Muscle of back (tissue), 10 donors: ENCODE data around the gene DNTTIP2. TPM values are rescaled to one million over a fixed set of nuclear protein-coding genes. Genes with fewer than 3 reads are reported as not detected.

Experiments
- polyA plus RNA-seq, 10 donors: library from polyadenylated mRNA; unstranded; fragments of 120-200 nt; gene quantifications; one replicate each; pipeline ENCODE4 v1.2.1, GENCODE V29; 2013; ENCODE audit not compliant: insufficient read length in 10 of 10

DNTTIP2 gene
- polyA plus RNA-seq, 10 donors, result 41.0 to 55.1 (median 45.4) TPM

Other genes starting within 250 kb of the DNTTIP2 start
- 10 to 100 TPM; 13.5 to 20.5 (median 17.1) TPM for gene BCAR3, start 197.4 kb downstream of the DNTTIP2 start, polyA plus RNA-seq
- 10 to 100 TPM in 1 of 10 donors, 1 to 10 TPM in 9; 6.3 to 11.9 (median 8.6) TPM for gene GCLM, start 30.2 kb upstream of the DNTTIP2 start, polyA plus RNA-seq
- 1 to 10 TPM in 2 of 10 donors, under 1 TPM in 8; 0.32 to 1.6 (median 0.92) TPM for gene ABCA4, start 241.9 kb upstream of the DNTTIP2 start, polyA plus RNA-seq